Chondrocyte (in vitro differentiated cells): ENCODE results near the gene AHNAK. TPM values are rescaled to one million over a fixed set of nuclear protein-coding genes. Genes with fewer than 3 reads are reported as not detected.

Experiments used
- DNase-seq: peaks from one replicate; pipeline ENCODE4 v3.0.0; 2021; ENCODE audit warnings: mixed read lengths, low spot score
- H3K27ac Mint-ChIP-seq: one replicate; pipeline ENCODE4 v1.8.0; 2021; ENCODE audit warnings: mild to moderate bottlenecking, moderate library complexity, mixed read lengths; ENCODE audit not compliant: unreplicated experiment
- H3K27me3 Mint-ChIP-seq: 2 replicates; pipeline ENCODE4 v1.8.0; 2021; ENCODE audit warnings: low read depth, mixed read lengths
- H3K36me3 Mint-ChIP-seq: 2 replicates; pipeline ENCODE4 v1.8.0; 2021; ENCODE audit warnings: low read depth, mixed read lengths
- H3K4me1 Mint-ChIP-seq: 2 replicates; pipeline ENCODE4 v1.8.0; 2021; ENCODE audit warnings: low read depth, mild to moderate bottlenecking, mixed read lengths
- H3K4me3 Mint-ChIP-seq: one replicate; pipeline ENCODE4 v1.8.0; 2021; ENCODE audit warnings: mild to moderate bottlenecking, moderate library complexity, mixed read lengths; ENCODE audit not compliant: unreplicated experiment
- H3K9me3 Mint-ChIP-seq: 2 replicates; pipeline ENCODE4 v1.8.0; 2021; ENCODE audit warnings: low read depth, mixed read lengths
- total RNA-seq: library from RNA; stranded (reverse); gene quantifications from 3 replicates; pipeline ENCODE4 v1.2.1, GENCODE V29; 2021
- TF ChIP-seq, protein P1 (sequence below): fragments of 200-600 bp; sonication (generic); IDR thresholded peaks from 2 replicates; pipeline ENCODE4 v1.5.0; 2021; ENCODE audit warnings: antibody characterized with exemption, mild to moderate bottlenecking, moderate library complexity

The AHNAK gene
- total RNA-seq, 1 donor from 2014 or later: 514 TPM

DNA sequence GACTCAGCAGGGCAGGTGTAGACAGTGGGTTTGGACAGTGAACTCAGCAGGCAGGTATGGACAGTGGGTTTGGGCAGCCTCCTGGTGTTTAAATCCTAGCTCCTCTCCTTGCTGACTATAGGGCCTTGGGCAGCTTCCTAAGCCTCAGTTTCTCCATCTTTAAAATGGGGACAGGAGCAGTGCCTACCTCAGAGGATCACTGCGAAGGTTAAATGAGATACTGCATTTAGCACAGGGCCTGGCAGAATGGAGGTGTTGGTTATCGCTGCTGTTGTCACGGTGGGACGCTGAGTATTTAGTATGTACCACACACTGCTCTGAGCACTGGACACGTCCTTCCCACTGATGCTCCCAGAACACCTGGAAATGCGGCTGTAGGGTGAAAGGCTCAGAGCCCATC lies 142.2 kb downstream of the AHNAK start:
- no peaks in the 10 kb centered on the region for H3K36me3 Mint-ChIP-seq
- no peaks in the 10 kb centered on the region for H3K9me3 Mint-ChIP-seq
- no peak overlapping the region for H3K27ac Mint-ChIP-seq
- DNase-seq: no peak
- TF ChIP-seq, protein P1, sequence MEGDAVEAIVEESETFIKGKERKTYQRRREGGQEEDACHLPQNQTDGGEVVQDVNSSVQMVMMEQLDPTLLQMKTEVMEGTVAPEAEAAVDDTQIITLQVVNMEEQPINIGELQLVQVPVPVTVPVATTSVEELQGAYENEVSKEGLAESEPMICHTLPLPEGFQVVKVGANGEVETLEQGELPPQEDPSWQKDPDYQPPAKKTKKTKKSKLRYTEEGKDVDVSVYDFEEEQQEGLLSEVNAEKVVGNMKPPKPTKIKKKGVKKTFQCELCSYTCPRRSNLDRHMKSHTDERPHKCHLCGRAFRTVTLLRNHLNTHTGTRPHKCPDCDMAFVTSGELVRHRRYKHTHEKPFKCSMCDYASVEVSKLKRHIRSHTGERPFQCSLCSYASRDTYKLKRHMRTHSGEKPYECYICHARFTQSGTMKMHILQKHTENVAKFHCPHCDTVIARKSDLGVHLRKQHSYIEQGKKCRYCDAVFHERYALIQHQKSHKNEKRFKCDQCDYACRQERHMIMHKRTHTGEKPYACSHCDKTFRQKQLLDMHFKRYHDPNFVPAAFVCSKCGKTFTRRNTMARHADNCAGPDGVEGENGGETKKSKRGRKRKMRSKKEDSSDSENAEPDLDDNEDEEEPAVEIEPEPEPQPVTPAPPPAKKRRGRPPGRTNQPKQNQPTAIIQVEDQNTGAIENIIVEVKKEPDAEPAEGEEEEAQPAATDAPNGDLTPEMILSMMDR: no peak
- peaks cover 2% of the 10 kb centered on the region for H3K27me3 Mint-ChIP-seq
- peaks cover 38% of the 10 kb centered on the region for H3K4me1 Mint-ChIP-seq
- H3K4me3 Mint-ChIP-seq: no peak overlapping the region

DNA sequence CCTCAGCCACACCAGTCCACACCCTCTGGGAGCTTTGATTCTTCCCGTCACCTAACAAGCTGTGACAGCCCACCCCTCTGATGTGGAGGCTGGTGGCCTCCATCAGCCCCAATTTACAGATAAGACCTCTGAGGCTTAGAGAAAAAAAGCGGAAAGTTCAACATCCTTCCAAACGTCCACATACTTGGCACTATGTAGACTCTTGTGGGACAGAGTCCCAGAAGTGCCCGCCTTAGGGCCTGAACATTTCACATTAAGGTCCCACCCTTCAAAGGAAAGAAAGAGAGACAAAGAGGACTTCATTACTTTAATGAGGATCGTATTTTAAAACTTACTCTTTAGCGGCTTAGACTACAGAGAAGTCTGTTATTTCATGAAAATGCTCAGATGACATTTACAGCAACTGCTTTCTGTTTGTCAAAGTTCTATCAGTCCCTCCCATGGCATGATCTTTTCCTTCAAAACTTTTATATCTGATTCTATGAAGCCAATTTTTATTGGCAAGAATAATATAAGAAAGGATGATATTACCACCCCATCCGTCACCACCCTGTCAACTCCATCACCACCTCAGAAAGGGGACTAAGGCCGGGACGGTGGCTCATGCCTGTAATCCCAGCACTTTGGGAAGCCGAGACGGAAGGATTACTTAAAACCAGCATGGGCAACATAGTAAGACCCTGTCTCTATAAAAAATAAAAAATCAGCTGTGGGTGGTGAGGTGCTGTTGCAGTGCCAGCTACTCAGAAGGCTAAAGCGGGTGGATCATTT lies 143.5 kb downstream of the AHNAK start:
- Mint-ChIP-seq H3K4me1 (peaks cover 51% of the 10 kb centered on the region), H3K4me3 (no peak overlapping the region), H3K9me3 (no peaks in the 10 kb centered on the region), H3K36me3 (no peaks in the 10 kb centered on the region), H3K27me3 (peaks cover 2% of the 10 kb centered on the region), H3K27ac (peak overlapping the region; percentile 78)
- no peak for DNase-seq
- TF ChIP-seq, protein P1: no peak

DNA sequence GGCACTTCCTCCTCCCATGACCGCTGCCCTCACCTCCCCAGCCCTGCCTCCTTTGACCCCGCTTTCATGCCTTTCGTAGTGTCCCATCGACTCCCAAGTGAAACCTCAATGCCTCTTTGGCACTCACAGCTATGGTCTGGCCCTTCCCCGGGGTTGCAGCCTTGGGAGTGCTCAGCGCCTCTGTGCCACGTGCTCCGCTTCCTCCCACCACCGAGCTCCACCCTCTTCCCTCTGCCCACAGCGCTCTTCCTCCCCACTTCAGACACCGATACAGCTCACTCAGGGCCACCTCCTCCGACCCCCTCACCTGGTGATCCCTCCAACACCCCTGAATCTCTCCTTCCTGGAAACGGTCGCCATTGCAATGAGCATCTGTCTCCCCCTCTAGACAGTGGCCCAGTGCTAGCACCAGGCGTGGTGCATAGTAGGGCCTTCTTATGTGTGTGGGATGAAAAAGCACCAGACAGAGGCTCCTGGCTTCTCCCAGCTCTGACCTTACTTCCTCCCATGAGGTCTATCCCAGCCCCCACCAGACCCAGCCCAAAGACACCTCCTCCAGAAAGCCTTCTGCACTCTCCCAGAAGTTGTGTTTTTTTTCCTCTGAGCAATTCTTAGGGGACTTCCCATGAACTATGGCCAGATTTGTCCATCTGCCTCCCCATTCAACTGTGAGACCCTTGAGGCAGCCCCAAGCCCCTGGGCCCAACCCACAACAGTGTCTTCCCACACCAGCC lies 144.2 kb downstream of the AHNAK start:
- peak; percentile 55 for DNase-seq
- Mint-ChIP-seq H3K4me3 (no peak overlapping the region), H3K27ac (peak overlapping the region; percentile 78), H3K36me3 (no peaks in the 10 kb centered on the region), H3K27me3 (peaks cover 2% of the 10 kb centered on the region), H3K4me1 (peaks cover 53% of the 10 kb centered on the region), H3K9me3 (no peaks in the 10 kb centered on the region)
- TF ChIP-seq, protein P1: no peak

DNA sequence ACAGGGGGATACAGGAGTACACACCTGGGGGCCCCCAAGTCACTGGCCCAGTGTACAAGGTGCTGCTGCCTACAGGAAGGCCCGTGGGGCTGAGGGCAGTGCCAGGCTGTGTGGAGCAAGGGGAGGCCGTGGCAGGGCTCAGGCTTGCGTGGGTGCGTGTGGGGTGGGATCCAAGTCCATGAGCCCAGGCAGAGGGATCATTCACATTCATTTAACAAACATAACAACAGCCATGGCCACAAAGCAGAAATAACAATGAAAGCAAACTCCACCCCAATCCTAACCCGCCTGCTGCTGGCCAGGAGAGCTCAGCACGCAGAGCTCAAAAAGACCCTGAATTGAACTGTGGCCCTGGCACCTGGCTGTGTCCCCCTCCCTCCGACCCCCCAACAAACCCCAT lies 144.8 kb downstream of the AHNAK start:
- peaks cover 2% of the 10 kb centered on the region for H3K27me3 Mint-ChIP-seq
- TF ChIP-seq, protein P1: no peak
- DNase-seq: peak; percentile 77
- H3K4me3 Mint-ChIP-seq: no peak overlapping the region
- H3K36me3 Mint-ChIP-seq: no peaks in the 10 kb centered on the region
- peak overlapping the region; percentile 17 for H3K27ac Mint-ChIP-seq
- no peaks in the 10 kb centered on the region for H3K9me3 Mint-ChIP-seq
- peaks cover 53% of the 10 kb centered on the region for H3K4me1 Mint-ChIP-seq

DNA sequence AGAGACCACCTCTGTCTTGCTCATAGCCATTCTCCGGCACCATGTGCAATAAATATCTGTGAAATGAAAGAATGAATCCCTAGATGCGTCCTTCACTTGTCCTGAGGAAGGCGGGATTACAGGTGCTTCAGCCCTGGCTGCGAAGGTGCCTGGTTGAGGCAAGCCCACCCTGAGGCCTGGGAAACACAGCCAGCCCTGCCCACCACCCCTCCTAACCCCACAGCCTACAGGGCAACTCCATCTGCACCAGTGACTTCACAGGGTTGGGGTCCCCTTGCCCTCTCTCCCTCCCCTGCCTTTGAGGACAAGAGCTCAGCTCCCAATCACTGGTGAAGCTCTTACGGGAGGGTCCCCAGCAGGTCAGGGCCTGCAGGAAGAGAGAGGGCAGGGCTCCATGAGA lies 145.2 kb downstream of the AHNAK start:
- H3K27me3 Mint-ChIP-seq: peaks cover 2% of the 10 kb centered on the region
- H3K4me1 Mint-ChIP-seq: peaks cover 56% of the 10 kb centered on the region
- no peak overlapping the region for H3K4me3 Mint-ChIP-seq
- no peaks in the 10 kb centered on the region for H3K36me3 Mint-ChIP-seq
- peak; percentile 40 for DNase-seq
- H3K9me3 Mint-ChIP-seq: no peaks in the 10 kb centered on the region
- peak overlapping the region; percentile 17 for H3K27ac Mint-ChIP-seq
- TF ChIP-seq, protein P1: no peak
